GM10266 (cell line): ENCODE data around the gene RIN3.

ENCODE experiments used
- DNase-seq: peaks from one replicate; pipeline ENCODE4 v3.0.0; 2012; ENCODE audit errors: extremely low spot score
- TF ChIP-seq, protein P1 (sequence below): IDR thresholded peaks from 2 replicates; pipeline ENCODE4 v1.5.1; 2012; ENCODE audit warnings: mild to moderate bottlenecking, low read depth; ENCODE audit not compliant: control insufficient read depth, insufficient read depth; ENCODE audit errors: missing control alignments

RIN3 gene

DNA sequence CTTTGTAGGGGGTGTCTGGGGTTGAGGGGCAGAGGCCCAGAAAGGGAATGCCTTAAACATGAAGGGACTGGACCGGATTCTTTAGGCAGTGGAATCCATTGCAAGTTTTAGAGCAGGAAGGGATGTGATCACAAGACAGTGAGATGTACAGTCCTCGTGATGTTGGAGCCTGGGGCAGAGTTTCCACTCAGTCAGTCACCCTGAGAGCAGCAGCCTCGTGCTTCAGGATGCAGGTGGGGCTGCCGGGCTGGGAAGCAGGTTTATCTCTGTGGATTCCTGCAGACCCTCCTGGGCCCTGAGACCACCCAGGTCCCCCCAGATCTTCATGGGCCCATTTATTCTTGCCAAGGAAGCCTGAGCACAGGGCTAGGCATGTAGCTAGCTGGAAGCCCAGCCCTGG is 38.5 kb downstream of the RIN3 start:
- no peak for DNase-seq
- TF ChIP-seq, protein P1, sequence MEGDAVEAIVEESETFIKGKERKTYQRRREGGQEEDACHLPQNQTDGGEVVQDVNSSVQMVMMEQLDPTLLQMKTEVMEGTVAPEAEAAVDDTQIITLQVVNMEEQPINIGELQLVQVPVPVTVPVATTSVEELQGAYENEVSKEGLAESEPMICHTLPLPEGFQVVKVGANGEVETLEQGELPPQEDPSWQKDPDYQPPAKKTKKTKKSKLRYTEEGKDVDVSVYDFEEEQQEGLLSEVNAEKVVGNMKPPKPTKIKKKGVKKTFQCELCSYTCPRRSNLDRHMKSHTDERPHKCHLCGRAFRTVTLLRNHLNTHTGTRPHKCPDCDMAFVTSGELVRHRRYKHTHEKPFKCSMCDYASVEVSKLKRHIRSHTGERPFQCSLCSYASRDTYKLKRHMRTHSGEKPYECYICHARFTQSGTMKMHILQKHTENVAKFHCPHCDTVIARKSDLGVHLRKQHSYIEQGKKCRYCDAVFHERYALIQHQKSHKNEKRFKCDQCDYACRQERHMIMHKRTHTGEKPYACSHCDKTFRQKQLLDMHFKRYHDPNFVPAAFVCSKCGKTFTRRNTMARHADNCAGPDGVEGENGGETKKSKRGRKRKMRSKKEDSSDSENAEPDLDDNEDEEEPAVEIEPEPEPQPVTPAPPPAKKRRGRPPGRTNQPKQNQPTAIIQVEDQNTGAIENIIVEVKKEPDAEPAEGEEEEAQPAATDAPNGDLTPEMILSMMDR = no peak

DNA sequence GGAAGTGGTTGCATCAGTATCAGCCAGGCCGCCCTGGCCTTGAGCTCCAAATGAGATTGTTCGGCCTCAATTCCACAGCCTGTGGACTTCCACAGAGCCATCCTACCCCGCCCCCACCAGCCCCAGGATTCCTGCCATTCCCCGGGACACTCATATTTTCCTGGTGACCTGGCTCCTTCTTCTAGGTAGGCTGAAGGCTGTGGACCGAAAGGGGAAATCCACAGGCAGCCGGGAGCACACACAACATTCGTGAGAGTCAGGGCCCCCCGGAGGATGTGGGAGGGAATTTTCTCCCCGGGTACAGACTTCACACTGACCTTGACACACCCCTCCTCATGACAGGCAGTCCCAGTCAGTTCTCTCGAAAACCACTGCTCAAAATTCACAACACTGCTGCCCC is 39.9 kb downstream of the RIN3 start:
- no peak for DNase-seq
- TF ChIP-seq, protein P1 = no peak

DNA sequence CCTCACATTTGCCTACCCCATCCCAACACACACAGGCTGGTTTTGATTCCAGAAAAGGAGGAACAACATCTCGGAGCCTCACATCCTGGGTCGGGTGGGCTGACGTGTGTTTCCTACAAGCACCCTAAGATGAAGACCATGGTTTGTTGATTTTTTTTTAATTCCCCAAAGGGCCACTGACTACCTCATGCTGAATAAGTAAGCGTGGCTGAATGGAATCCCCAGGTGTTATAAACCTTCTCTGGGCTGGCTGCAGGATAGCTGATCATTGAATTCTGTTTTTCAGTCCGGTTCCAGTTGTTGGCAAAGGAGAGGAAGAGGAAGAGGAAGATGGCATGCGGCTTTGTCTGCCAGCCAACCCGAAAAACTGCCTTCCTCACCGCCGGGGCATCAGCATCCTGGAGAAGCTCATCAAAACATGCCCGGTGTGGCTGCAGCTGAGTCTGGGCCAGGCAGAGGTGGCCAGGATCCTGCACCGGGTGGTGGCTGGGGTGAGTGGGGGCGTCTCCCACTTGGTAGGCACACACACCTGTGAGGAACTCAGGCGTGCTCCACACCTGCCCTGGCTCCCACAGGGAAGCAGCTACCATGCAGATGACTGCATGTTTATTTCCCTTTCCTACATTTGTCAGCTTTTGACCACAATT is 42.0 kb downstream of the RIN3 start:
- TF ChIP-seq, protein P1 = no peak
- DNase-seq = no peak

DNA sequence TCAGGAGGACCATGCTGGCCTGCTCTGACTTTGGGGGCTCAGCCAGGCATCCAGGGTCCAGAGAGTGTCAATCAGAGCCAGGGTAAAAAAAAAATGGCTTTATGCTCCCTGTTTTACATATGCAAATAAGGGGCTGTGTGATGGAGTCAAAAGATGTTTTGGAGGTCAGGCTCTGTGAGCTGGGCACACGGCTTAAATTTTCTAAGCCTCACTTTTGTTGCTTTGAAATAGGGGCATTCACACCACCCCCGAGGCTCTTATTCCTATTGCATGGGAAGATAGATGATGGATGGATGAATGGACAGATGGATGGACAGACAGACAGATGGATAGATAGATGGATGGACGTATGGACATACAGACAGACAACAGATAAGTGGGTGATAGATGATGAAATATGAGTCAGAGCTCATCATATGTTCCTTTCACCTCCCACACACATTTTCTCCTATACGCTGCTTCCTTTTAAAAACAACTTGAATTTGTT is 42.7 kb downstream of the RIN3 start:
- no peak for DNase-seq
- TF ChIP-seq, protein P1 = no peak

DNA sequence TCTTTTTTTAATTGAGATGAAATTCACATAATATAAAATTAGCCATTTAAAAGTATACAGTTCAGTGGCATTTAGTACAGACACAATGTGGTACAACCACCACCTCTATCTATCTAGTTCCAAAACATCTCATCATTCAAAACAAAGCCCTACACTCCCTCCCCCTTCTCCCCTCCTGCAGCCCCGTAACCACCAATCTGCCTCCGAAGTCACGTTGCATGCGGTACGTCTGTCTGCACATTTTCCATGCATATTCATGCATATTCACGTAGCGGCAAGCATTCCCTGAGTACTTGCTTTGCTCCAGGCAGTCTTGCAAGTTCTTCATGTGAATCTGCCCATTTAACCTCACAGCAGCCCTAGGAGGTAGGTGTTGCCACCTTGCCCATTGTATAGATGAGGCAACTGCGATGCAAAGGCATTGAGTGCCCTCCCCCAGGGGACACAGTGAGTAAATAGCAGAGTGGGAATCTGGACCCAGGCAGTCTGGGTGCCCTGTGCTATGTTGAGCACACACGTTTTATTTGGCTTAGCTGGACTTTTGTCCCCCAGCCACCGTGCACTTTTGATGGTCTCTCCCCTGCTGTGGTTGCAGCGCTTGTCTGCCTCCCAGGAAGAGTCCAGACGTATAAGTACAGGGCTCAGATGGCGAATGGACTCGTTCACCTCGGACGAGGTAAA is 43.4 kb downstream of the RIN3 start:
- no peak for DNase-seq
- TF ChIP-seq, protein P1 = no peak

DNA sequence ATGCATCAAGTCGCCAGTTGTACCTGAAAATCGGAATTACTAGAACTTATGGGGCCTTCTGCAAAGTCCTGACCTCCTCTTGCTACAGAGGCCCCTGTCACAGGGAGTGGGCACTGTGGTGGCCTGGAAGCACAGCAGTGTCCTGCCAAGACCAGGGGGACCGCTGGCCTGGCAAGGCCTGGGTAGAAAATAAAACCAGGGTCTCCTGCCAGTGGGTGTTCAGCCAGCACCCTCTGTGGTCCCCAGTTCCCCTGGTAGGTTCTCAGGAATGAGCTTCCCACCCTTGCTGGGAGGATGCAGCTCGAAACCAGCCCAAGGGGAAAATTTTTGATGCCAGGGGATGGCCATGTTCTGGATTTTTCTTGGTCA is 43.9 kb downstream of the RIN3 start:
- DNase-seq = no peak
- TF ChIP-seq, protein P1 = no peak

DNA sequence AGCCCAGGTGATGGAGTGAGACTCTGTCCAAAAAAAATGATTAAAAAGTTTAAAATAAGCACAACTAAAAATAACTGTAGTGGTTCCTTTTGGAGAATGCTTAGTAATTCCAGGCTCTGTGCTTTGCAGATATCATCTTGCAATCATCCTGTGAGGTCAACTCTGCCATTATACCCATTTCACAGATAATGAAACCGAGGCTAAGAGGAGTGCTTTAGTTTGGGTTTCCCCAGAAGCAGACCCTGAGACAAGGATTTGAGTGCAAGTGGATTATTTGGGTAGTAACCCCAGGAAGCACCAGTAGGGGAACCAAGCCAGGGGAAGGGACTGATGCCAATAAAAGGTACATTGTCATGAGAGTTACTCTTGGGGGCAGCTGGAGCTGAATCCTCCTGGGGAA is 44.7 kb downstream of the RIN3 start:
- TF ChIP-seq, protein P1 = no peak
- no peak for DNase-seq
